Ureter (tissue), 1 donor: ENCODE measurements around the gene ELMOD1. TPM values are rescaled to one million over a fixed set of nuclear protein-coding genes. Genes with fewer than 3 reads are reported as not detected.

Source experiments
- total RNA-seq: library from RNA; stranded (reverse); gene quantifications from one replicate; pipeline ENCODE4 v1.2.4, GENCODE V29; 2023
- donor health status: DM: yes; HTN: yes; CAD: no.

Gene ELMOD1
- total RNA-seq, 1 donor from 2014 or later = 0.39 TPM

Other genes with a start within 250 kb of the ELMOD1 start
- 23.9 TPM for gene CWF19L2, start 133.3 kb upstream of the ELMOD1 start, total RNA-seq
- gene ALKBH8, start 25.4 kb upstream of the ELMOD1 start, total RNA-seq = 13.1 TPM
- 0.57 TPM for gene SLN, start 120.9 kb downstream of the ELMOD1 start, total RNA-seq